Mammary epithelial cell (primary cell): Measurements from ENCODE around the gene UNC5C.

Source experiments
- CTCF ChIP-seq, 2 donors: IDR thresholded peaks in 1 of 2; conservative IDR thresholded peaks in 1 of 2; 2 replicates each; pipeline ENCODE4 v1.5.1; 2011 to 2012; ENCODE audit warnings: inconsistent platforms in 2 of 2, low read length in 2 of 2, mild to moderate bottlenecking in 2 of 2, control low read depth in 1 of 2, low read depth in 1 of 2; ENCODE audit not compliant: insufficient read depth in 1 of 2; ENCODE audit errors: extremely low read depth in 1 of 2
- EZH2 ChIP-seq: IDR thresholded peaks from 2 replicates; pipeline ENCODE4 v1.6.1; 2012; ENCODE audit warnings: low read length, inconsistent platforms, borderline replicate concordance

- no peak for TF ChIP-seq CTCF (conservative IDR thresholded peaks at IDR 0.05 in 1 of 2, IDR thresholded peaks at IDR 0.05 in 1 of 2; ENCODE audit: extremely low read depth in 1 of 2, insufficient read depth in 1 of 2, low read depth in 1 of 2, low read length in 2 of 2)
- no peak for TF ChIP-seq EZH2
Measured at GRCh38 chr4:95526075-95526474, 22.7 kb downstream of the UNC5C start.
